Fibroblast of lung (primary cell): ENCODE measurements around the gene SPTLC1.

Experiments used
- EZH2 ChIP-seq: IDR thresholded peaks from 2 replicates; pipeline ENCODE4 v1.5.1; 2012; ENCODE audit warnings: low read length, control low read depth, mild to moderate bottlenecking; ENCODE audit errors: missing control alignments
- TF ChIP-seq, protein P1 (sequence below), 2 donors: IDR thresholded peaks in 1 of 2; conservative IDR thresholded peaks in 1 of 2; 1 replicate in 1 of 2; 2 replicates in 1 of 2; pipeline ENCODE4 v1.5.1; 2011 to 2012; ENCODE audit warnings: low read length in 2 of 2, control low read depth in 1 of 2, inconsistent platforms in 1 of 2, low read depth in 1 of 2, mild to moderate bottlenecking in 1 of 2

DNA sequence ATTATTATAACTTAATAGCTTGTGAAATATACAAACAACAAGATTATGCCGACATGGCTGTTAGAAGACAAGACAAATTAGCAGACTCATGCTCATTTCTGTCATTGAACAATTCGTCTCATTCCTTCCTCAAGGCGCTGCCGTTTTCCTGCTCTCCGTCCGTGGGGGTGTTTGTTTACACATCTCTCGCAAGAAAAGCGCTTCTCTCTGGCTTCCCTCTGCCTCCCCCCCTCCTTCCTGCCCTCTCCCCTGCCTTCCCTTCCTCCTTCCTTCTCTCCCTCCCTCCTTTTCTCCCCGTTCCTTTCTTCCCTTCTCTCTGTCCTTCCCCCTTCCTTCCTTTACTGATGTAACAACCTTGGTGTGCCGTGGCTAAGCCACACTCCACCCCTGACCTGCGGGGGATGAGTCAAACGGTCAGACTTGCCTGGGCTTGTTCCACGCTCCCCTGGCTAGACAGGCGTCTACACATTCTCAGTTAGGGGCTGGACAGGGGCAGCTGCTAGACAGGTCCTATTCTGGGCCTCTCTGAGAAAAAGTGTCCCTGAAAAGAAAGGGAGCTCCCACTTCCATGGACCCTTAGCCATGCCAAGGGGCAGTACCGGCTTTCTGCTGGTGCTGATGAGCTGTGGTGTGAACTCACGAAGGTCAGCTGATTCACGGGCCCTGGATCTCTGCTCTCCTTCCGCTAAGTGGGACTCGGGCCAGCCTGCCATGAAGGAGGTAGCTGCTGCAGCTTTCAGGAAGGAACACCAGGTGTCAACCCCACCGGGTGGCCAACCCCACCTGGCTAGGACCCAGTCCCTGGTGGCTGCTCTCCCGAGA is 32.0 kb upstream of the SPTLC1 start:
- TF ChIP-seq, protein P1, sequence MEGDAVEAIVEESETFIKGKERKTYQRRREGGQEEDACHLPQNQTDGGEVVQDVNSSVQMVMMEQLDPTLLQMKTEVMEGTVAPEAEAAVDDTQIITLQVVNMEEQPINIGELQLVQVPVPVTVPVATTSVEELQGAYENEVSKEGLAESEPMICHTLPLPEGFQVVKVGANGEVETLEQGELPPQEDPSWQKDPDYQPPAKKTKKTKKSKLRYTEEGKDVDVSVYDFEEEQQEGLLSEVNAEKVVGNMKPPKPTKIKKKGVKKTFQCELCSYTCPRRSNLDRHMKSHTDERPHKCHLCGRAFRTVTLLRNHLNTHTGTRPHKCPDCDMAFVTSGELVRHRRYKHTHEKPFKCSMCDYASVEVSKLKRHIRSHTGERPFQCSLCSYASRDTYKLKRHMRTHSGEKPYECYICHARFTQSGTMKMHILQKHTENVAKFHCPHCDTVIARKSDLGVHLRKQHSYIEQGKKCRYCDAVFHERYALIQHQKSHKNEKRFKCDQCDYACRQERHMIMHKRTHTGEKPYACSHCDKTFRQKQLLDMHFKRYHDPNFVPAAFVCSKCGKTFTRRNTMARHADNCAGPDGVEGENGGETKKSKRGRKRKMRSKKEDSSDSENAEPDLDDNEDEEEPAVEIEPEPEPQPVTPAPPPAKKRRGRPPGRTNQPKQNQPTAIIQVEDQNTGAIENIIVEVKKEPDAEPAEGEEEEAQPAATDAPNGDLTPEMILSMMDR (conservative IDR thresholded peaks at IDR 0.05 in 1 of 2, IDR thresholded peaks at IDR 0.05 in 1 of 2; ENCODE audit: low read depth in 1 of 2, low read length in 2 of 2) = peak; percentile 22 to 26
- no peak for TF ChIP-seq EZH2
